ENCODE results near the gene DRAP1. TPM values are rescaled to one million over a fixed set of nuclear protein-coding genes. Genes with fewer than 3 reads are reported as not detected.

Gene DRAP1
- total RNA-seq, result 95.9 and 100 TPM in 2 replicates

GRCh38 chr11:65919141-65919572, at the start of gene DRAP1:
DRAP1 (plus strand) TSS chr11:65919426; CDS start chr11:65919502, 76 bp downstream.

GRCh38 chr11:65872586-65873317, 46.5 kb upstream of the DRAP1 start, which contains the start of gene EFEMP2:
EFEMP2 (minus strand) TSS chr11:65872800; CDS start chr11:65872354, 446 bp downstream.

GRCh38 chr11:65879617-65880016, 39.6 kb upstream of the DRAP1 start, which contains the start of gene CTSW:
CTSW (plus strand) TSS chr11:65879837; CDS start chr11:65879855, 18 bp downstream.

GRCh38 chr11:65888163-65888814, 30.9 kb upstream of the DRAP1 start, which contains the start of gene FIBP:
FIBP (minus strand) TSS chr11:65888471; CDS start chr11:65888418, 53 bp downstream.

GRCh38 chr11:65890324-65891218, 28.7 kb upstream of the DRAP1 start, which contains the start of gene CCDC85B:
CCDC85B (plus strand) TSS chr11:65890673; CDS start chr11:65890784, 111 bp downstream.

GRCh38 chr11:65900125-65900898, 18.9 kb upstream of the DRAP1 start, which contains the start of gene FOSL1:
FOSL1 (minus strand) TSS chr11:65900388; CDS start chr11:65900339, 49 bp downstream.

GRCh38 chr11:65918211-65919140, 750 bp upstream of the DRAP1 start, which contains the start of gene C11orf68:
C11orf68 (minus strand) TSS chr11:65919062; CDS start chr11:65919031, 31 bp downstream.

GRCh38 chr11:65945430-65945911, 26.2 kb downstream of the DRAP1 start, which contains the start of gene TSGA10IP:
TSGA10IP (plus strand) TSS chr11:65945480; CDS start chr11:65945676, 196 bp downstream.

GRCh38 chr11:65961267-65962140, 42.3 kb downstream of the DRAP1 start, which contains the start of gene SART1:
SART1 (plus strand) TSS chr11:65961734; CDS start chr11:65961781, 47 bp downstream.

Other genes with a start within 250 kb of the DRAP1 start
- gene KAT5, start 207.2 kb upstream of the DRAP1 start, total RNA-seq, result 41.7 and 46.7 TPM in 2 replicates
- gene RNASEH2C, start 198.6 kb upstream of the DRAP1 start, total RNA-seq, result 19.3 and 27.1 TPM in 2 replicates
- 25.0 and 27.6 TPM in 2 replicates for gene AP5B1, start 138.4 kb upstream of the DRAP1 start, total RNA-seq
- not detected in 2 replicates for gene OVOL1, start 132.4 kb upstream of the DRAP1 start, total RNA-seq
- gene SNX32, start 85.5 kb upstream of the DRAP1 start, total RNA-seq, result 0.97 and 1.3 TPM in 2 replicates
- 760 and 1,030 TPM in 2 replicates for gene CFL1, start 61.2 kb upstream of the DRAP1 start, total RNA-seq
- gene MUS81, start 59.0 kb upstream of the DRAP1 start, total RNA-seq, result 59.3 and 89.6 TPM in 2 replicates
- 106 and 128 TPM in 2 replicates for gene EFEMP2, start 46.6 kb upstream of the DRAP1 start, total RNA-seq
- not detected in 2 replicates for gene CTSW, start 39.6 kb upstream of the DRAP1 start, total RNA-seq
- gene FIBP, start 31.0 kb upstream of the DRAP1 start, total RNA-seq, result 117 and 131 TPM in 2 replicates
- 42.7 and 47.2 TPM in 2 replicates for gene CCDC85B, start 28.8 kb upstream of the DRAP1 start, total RNA-seq
- gene FOSL1, start 19.0 kb upstream of the DRAP1 start, total RNA-seq, result 14.5 and 22.2 TPM in 2 replicates
- 30.2 and 31.0 TPM in 2 replicates for gene C11orf68, start 364 bp upstream of the DRAP1 start, total RNA-seq
- gene TSGA10IP, start 26.1 kb downstream of the DRAP1 start, total RNA-seq, result not detected in 2 replicates
- 22.7 and 26.8 TPM in 2 replicates for gene SART1, start 42.3 kb downstream of the DRAP1 start, total RNA-seq
- 27.6 and 34.1 TPM in 2 replicates for gene EIF1AD, start 82.7 kb downstream of the DRAP1 start, total RNA-seq
- gene BANF1, start 83.1 kb downstream of the DRAP1 start, total RNA-seq, result 13.5 and 18.2 TPM in 2 replicates
- gene CST6, start 92.6 kb downstream of the DRAP1 start, total RNA-seq, result 0.49 and 0.85 TPM in 2 replicates
- not detected in 2 replicates for gene CATSPER1, start 107.1 kb downstream of the DRAP1 start, total RNA-seq
- 0.16 TPM in 1 of 2 replicates, not detected in the other for gene GAL3ST3, start 129.7 kb downstream of the DRAP1 start, total RNA-seq
- 117 and 171 TPM in 2 replicates for gene SF3B2, start 132.9 kb downstream of the DRAP1 start, total RNA-seq
- gene PACS1, start 150.8 kb downstream of the DRAP1 start, total RNA-seq, result 41.7 and 44.0 TPM in 2 replicates

Data from hair follicle dermal papilla cell (primary cell).